T-helper 1 cell treated with Interleukin-12 subunit alpha and Interleukin-12 subunit beta and Interleukin-4 antibody, amounts not matched to agents 30 ng/mL and 1 ng/mL, for 36 hours (primary cell): ENCODE results near the gene LTBP3. TPM values are rescaled to one million over a fixed set of nuclear protein-coding genes. Genes with fewer than 3 reads are reported as not detected.
"Not testable (repeated sequence)": the region's sequence is repeated elsewhere in the genome, so short reads cannot be mapped to it uniquely, and the experiment has no call there.

Experiments
- intact Hi-C: fragments of 100-400 bp; cut with micrococcal nuclease; formaldehyde crosslinking; loops from one replicate; pipeline ENCODE4 v1.15.1; 2024
- total RNA-seq: library from RNA; stranded (reverse); gene quantifications from 2 replicates; pipeline ENCODE4 v1.2.3, GENCODE V29; 2022

LTBP3 gene
- total RNA-seq, 1 donor from 2014 or later = 99.6 TPM

DNA sequence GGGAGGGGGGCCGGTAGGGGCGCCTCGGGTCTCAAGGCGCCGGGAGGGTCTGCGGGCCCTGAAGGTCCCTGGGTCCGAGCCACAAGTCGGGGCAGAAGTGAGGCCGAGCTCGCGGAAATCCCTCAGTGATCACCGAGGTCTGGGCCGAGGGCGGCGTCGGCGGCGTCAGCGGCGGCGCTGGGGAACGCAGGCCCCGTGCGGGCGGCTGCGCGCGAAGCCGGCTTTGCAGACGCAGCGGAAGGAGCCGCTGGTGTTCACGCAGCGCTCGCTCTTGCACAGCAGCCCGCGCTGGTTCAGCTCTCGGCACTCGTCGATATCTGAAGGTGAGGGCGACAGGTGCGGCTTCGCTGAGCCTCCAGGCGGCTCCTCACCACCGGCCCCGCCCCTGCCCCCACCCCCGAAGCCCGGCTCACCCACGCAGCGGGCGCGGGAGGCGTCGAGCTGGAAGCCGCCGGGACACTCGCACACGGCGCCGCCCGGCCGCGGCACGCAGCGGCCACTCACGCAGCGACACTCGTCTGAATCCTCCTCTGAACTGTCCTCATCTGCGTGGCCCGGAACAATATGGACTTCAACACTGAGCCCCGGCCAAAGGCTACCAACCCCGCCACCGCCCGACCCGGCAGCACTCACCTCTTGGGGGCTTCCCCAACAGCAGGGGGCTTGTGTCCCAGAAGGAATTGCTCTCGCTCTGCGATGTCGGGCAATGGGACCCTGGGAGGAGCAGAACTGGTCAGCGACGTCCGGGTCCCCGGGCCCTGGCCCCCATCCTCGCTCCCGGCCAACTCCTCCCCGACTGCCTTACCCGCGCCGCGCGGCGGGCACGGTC lies 19.0 kb downstream of the LTBP3 start:
- intact Hi-C loops = no loop called here

DNA sequence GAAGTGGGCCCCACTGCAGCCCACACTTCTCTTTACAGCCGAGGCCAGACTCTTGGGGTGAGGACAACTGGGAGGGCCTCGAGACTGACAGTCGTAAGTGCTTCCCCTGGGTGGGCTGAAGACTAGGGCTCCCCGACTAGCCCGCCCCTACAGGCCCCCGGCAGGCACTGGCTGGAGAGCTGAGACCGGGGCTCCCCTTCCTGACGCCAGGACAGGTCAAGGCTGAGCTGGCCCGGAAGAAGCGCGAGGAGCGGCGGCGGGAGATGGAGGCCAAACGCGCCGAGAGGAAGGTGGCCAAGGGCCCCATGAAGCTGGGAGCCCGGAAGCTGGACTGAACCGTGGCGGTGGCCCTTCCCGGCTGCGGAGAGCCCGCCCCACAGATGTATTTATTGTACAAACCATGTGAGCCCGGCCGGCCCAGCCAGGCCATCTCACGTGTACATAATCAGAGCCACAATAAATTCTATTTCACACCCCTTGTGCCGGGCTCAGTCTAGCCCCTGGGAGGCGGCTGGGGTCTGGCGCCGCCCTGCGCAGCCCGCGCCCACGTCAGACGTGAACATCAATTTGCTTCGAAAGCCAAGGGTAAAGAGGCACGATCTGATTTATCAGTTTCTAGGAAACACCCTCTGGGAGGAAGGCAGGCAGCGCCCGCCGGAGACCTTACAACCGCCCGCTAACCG lies 19.8 kb downstream of the LTBP3 start:
- intact Hi-C loops = no loop called here

DNA sequence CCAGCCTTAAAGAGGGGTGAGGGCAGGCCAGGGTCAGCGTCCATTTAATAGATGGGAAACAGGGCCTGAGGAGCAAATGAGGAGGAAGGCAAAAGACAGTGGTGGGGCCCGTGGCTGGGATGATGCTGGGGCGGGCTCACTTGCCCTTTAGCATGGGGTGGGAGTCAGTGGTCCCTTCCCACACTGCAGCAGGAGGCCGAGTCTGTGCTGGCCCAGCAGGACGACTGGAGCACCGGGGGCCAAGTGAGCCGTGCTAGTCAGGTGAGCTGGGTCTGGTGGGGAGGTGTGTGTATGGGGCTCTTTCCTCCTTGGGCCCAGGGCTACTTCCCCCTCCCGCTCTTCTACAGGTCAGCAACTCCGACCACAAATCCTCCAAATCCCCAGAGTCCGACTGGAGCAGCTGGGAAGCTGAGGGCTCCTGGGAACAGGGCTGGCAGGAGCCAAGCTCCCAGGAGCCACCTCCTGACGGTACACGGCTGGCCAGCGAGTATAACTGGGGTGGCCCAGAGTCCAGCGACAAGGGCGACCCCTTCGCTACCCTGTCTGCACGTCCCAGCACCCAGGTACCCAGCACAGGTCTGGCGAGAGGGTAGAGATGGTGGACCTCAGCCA lies 20.4 kb downstream of the LTBP3 start:
- intact Hi-C loops = no loop called here

DNA sequence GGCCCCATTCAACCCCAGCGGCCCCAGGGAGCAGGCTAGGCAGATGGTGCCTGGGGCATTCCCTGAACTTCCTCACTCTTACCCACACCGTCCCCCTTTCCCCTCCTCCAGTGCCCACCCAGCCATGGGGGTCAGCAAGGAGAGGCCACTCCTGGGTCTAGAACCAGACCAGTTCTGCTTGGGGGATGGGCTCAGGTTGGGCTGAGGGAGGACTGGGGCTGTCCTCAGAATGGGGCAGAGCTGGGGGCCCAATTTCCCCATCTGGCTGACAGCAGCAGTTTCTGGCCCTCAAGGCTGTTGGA lies 20.9 kb downstream of the LTBP3 start:
- intact Hi-C loops = no loop called here

DNA sequence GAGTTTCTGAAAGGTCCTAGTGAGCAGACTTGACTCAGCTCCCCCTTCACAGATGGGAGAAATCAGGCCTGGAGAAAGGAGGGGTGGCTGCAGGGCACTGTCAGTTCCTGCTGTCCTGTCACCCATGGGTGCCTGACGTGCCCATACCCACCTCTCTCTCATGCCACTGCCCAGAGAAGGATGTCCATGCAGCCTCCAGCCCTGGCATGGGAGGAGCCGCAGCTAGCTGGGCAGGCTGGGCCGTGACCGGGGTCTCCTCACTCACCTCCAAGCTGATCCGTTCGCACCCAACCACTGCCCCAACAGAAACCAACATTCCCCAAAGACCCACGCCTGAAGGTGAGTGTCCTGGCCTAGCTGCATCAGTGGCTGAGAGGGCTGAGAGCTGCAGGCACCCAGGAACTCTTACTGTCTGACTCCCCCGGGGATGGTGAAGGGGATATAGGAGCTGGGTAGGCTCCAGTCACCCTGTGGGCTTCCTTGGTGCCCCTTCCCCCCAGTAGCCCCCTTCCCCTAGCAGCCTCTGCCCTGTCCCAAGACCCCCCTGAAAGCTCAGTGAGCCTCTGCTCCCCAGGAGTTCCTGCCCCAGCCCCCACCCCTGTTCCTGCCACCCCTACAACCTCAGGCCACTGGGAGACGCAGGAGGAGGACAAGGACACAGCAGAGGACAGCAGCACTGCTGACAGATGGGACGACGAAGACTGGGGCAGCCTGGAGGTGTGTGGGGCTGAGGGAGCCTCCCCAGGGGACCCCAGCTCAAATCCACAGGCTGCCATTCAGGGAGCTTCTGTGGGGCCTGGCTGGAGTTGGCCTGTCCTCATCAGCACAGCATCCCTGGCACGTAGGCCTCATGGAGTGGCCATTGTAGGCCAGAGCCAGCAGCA lies 21.5 kb downstream of the LTBP3 start:
- intact Hi-C loops = no loop called here

DNA sequence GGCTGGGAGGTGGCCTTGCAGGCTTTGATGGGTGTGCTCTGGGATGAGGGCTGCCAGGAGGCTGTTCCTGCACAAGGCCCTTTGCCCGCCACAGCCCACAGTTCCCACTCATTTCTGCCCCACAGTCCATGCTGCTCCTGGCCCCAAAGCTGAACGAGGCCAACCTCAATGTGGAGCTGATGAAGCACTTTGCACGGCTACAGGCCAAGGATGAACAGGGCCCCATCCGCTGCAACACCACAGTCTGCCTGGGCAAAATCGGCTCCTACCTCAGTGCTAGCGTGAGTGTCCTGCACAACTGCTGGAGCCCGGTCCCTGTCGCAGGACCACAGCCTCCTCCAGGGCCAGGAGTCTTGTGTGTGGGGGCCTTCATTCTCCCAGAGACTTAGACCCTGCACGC lies 23.1 kb downstream of the LTBP3 start:
- intact Hi-C loops = no loop called here

DNA sequence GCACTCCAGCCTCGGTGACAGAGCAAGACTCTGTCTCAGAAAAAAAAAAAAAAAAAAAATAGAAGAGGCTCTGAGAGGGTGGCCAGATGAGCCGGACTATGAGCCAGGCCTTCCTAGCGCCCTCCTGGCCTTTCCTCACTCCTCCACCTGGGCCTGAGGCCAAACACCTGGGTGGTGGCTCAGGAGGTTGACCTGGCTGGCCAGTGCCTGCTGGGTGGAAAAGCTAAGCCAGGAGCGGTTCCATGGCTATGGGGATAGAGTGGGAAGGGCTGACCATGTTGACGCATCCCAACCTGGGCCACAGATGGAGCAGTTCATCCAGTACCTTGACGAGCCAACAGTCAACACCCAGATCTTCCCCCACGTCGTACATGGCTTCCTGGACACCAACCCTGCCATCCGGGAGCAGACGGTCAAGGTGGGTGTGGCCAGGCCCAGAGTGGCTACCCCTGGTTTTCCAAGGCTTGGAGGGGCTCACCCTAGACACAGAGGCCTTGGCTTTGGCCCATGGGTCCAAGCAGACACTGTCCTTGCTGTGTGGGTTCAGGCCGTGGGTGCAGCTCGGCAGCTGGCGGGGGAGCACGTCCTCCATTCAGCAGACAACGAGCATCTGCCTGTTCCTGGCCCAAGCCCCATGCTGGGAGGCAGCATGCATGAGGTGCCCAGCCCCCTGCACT lies 25.6 kb downstream of the LTBP3 start:
- intact Hi-C loops = no loop called here

DNA sequence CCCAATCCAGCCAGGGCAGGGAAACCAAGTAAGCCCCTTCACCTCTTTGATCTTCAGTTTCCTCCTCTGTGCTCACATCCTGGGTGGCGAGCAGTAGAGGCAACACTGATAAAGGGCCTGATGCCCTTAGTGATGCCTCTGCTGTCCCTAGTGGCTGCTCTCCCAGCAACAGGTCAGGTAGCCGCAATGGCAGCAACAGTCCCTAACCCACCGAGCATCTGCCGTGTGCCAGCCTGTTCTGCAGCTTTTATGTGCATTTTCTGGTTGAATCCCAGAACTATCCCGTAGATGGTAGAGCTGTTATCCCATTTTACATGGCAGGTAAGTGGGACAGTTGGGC lies 28.0 kb downstream of the LTBP3 start:
- intact Hi-C loops = no loop called here

DNA sequence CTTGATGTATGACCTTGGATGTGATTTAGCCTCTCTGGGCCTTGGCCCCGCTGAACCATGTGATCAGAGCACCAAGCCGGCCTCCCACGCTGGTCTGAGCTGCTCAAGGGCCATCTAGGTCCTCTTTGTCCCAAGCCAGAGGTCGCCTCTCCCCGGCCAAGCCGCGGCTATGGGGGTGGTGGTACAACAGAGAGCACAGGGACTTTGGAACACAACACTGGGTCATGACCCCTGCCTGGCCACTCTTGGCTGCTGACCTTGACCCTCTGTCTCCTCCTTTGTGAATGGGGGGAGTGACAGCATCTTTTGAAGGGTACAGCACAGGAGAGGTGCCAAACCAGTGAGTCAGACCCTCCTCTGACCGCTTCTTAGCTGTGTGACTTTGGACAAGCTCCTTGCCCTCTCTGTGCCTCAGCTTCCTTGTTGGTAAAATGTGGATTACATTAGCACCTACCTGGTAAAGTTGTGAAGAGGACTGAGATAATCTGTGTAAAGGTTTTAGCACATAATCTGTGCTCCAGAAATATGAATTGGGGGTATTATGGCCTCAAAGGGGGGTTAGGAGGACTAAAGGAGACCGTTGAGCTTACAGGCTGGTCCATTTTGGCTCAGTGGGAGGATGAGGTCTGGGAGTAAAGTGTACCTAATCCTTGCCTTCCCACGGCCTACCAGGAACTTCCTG lies 28.5 kb downstream of the LTBP3 start:
- intact Hi-C loops = loop anchor here (5.0 kb wide), 1 partner anchor 397 kb away; the partner anchor contains the start of gene SYVN1

DNA sequence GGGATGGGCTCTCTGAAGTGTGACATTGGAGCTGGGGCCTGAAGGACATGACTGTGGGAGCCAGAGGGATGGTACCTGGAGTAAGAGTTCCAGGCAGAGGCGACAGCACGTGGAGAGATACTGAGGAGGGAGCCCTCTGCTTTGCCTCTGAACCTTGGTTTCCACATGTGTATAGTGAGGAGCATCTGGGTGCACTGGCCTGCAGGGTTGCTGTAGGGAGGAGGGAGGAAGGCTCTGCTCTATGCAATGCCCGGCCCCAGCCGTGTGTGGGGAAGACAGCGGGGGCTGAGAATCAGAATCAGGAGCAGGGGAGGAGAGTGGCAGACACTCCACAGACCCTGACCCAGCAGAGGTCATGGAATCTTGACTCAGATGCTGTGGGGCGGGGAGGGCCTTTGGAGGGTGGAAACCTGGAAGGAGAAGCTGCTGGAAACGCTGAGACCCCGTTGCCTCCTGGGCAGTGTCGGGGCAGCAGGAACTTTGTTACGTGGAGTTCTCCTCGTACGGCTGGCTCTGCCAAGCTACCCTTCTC lies 29.3 kb downstream of the LTBP3 start:
- intact Hi-C loops = loop anchor here (5.0 kb wide), 1 partner anchor 397 kb away; the partner anchor contains the start of gene SYVN1

DNA sequence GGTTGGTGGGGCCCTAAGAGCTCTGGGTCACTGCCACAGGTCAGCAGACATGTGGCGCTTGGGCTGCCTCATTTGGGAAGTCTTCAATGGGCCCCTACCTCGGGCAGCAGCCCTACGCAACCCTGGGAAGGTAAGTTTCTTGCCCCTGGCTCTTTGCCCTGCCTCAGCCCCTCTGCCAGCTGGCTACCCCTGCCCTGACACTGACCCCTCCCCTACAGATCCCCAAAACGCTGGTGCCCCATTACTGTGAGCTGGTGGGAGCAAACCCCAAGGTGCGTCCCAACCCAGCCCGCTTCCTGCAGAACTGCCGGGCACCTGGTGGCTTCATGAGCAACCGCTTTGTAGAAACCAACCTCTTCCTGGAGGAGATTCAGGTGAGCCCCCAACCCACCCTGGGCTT lies 31.4 kb downstream of the LTBP3 start:
- intact Hi-C loops = loop anchor here (5.0 kb wide), 1 partner anchor 394 kb away; the partner anchor contains the start of gene SYVN1

DNA sequence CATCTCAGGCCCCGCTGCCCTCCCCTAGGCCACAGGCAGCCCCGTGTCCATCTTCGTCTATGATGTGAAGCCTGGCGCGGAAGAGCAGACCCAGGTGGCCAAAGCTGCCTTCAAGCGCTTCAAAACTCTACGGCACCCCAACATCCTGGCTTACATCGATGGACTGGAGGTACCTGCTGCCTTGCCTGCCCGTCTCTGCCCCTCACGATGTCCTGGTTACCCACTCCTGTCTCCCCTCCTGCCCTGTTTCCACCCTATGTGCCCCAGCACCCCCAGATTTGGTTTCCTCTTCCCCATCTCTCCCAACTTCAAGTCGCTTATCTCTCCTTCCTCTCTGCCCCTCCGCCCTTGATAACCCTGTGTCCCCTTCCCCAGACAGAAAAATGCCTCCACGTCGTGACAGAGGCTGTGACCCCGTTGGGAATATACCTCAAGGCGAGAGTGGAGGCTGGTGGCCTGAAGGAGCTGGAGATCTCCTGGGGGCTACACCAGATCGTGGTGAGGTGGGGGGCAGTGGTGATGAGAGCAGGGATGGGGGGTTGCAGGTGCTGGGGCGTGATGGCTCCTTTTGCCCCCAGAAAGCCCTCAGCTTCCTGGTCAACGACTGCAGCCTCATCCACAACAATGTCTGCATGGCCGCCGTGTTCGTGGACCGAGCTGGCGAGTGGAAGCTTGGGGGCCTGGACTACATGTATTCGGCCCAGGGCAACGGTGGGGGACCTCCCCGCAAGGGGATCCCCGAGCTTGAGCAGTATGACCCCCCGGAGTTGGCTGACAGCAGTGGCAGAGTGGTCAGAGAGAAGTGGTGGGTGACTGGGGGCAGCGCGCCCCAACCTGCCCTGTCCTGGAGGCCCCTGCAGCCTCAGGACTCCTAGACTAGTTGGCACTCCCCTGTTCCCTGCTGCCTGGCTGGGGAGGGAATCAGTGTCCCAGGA lies 32.3 kb downstream of the LTBP3 start:
- intact Hi-C loops = loop anchor here (1.0 to 5.0 kb wide), 5 partner anchors 14 to 394 kb away; partner anchors contain the start of genes FAM89B, PCNX3 and SYVN1

DNA sequence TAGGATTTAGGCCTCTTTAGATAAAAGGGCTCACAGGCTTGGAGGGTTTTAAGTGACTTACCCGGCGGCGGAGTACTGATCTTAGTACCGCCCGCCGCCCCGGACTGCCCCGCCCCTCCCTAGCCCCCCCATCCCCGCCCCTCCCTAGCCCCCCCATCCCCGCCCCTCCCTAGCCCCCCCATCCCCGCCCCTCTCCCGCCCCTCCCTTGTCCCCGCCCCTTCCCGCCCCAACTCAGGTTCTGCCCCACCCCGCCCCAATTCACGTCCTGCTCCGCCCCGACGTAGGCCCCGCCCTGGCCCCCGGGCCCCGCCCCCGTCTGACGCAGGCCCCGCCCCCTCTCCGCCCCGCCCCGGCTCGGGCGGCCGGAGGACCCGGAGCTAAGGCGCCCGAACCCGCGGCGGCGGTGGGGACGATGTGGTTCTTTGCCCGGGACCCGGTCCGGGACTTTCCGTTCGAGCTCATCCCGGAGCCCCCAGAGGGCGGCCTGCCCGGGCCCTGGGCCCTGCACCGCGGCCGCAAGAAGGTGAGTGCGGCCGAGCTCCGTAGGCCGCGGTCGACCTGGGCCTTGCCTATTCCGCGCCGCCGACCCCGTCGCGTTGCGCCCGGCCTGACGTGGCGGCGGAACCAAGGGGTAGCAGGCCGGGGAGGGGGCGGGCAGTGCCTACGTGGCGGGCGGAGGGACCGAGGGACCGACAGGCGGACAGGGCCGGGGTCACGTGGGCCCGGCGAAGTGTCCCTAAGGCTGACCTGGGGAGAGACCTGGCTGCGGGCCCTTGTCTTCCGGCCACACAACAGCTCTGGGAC lies 33.2 kb downstream of the LTBP3 start, which contains the start of gene SCYL1:
TSS of gene SCYL1 (plus strand) at position 343 of the 805 bp plus-strand sequence. CDS start at position 414, 71 bp downstream.
- intact Hi-C loops = loop anchor here (1.0 to 5.0 kb wide), 5 partner anchors 15 to 393 kb away; partner anchors contain the start of genes FAM89B, PCNX3 and SYVN1

DNA sequence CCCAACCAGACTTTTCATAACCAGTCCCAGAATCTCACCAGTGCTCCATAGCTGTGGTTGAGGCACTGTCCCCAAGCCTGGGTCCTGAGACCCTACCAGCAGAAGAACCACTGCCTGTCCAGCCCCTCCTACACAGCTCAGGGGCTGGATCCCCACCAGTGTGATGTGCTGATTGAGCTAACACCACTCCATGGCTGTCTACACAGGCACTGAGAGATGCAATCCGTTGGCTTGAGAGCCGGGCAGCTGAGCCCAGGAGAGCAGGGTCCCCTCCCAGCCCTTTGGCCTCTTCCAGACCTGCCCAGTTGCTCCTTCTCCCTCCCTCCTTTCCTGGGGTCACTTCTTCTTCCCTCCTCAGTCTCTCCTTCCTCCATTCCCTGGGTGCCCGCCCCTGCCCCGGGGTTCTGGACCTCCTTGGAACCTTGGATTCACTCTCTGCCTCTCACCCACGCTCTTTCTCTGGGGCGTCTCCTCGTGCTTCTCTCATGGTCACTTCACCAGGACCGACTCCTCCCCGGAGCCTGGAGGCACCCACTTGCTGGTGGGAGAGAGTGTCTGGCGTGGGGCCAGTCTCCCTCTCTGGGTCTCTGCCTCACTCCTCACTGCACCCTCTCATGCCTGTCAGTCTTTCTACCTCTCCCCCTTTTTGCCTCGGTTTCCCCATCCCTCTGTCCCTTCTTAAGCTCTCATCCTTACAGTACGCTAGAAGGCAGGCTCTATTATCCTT lies 34.0 kb downstream of the LTBP3 start:
- intact Hi-C loops = loop anchor here (2.0 kb wide), 1 partner anchor 49 kb away; the partner anchor contains the start of gene FAM89B

DNA sequence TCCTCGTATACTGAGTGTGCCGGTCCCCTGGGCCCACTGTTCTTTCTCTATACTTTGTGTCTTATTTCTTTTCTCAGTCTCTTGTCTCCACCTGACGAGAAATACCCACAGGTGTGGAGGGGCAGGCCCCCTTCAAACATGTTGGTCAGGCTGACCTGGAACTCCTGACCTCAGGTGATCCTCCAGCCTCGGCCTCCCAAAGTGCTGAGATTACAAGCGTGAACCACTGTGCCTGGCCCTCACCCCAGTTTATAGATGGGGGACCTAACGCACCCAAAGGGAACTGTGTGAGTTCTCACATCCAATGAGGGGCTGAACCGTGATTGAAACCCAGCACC lies 34.6 kb downstream of the LTBP3 start:
- intact Hi-C loops = not testable (repeated sequence)

DNA sequence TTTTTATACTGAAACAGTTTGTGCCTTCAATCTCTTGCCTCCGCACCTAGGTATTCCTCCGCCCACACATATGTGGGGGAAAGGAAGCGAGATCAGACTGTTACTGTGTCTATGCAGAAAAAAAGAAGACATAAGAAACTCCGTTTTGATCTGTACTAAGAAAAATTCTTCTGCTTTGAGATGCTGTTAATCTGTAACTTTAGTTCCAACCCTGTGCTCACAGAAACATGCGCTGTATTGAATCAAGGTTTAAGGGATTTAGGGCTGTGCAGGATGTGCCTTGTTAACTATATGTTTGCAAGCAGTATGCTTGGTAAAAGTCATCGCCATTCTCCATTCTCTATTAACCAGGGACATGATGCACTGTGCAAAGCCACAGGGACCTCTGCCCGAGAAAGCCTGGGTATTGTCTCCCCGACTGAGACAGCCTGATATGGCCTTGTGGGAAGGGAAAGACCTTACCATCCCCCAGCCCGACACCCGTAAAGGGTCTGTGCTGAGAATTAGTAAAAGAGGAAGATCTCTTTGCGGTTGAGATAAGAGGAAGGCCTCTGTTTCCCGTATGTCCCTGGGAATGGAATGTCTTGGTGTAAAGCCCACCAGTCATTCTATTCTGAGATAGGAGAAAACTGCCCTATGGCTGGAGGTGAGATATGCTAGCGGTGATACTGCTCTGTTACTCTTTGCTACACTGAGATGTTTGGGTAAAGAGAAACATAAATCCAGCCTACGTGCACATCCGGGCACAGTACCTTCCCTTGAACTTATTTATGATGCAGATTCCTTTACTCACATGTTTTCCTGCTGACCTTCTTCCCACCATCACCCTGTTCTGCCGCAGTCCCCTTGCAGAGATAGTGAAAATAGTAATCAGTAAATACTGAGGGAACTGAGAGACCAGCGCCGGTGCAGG lies 35.2 kb downstream of the LTBP3 start:
- intact Hi-C loops = not testable (repeated sequence)
